HepG2 (cell line): Measurements from ENCODE around the gene STK10. TPM values are rescaled to one million over a fixed set of nuclear protein-coding genes. Genes with fewer than 3 reads are reported as not detected.
"Not testable (repeated sequence)": the region's sequence is repeated elsewhere in the genome, so short reads cannot be mapped to it uniquely, and the experiment has no call there.

ENCODE experiments used
- ATAC-seq: fragments of 200-7000 bp; cut with Tn5 transposase; 3 replicates; pipeline ENCODE4 v1.9.1; 2020; ENCODE audit warnings: mild to moderate bottlenecking, moderate library complexity
- BruUV-seq: library from RNA; stranded (reverse); fragments of 400-500 nt; replicated peaks from 2 replicates; lab custom pipeline; 2021; lab: Mats Ljungman, UMichigan
- CTCF ChIA-PET: fragments of 300-600 bp; formaldehyde crosslinking; extraction: SDS; loops from one replicate; lab custom pipeline; 2021; ENCODE audit warnings: low total read pairs, inconsistent platforms, low intra/inter-chr PET ratio; lab: Yijun Ruan, JAX
- POLR2A ChIA-PET: fragments of 350-600 bp; sonication (Branson Sonifier 250); formaldehyde crosslinking; loops from one replicate; lab custom pipeline; 2020; ENCODE audit warnings: antibody characterized with exemption, inconsistent platforms; lab: Yijun Ruan, JAX
- DNase-seq: peaks from one replicate; pipeline ENCODE4 v3.0.0-alpha.2; 2015; ENCODE audit warnings: low spot score
- FAIRE-seq: peaks from 3 replicates; lab custom pipeline; 2011; peaks lifted over from hg19 to GRCh38; lab: Jason Lieb, UNC
- H2AFZ ChIP-seq: one replicate; pipeline ENCODE4 v1.6.1; 2011; ENCODE audit warnings: low read length, inconsistent platforms
- H3K27ac ChIP-seq: fragments of 300-600 bp; 3 replicates; pipeline ENCODE4 v1.8.0; 2011; ENCODE audit warnings: mixed run types, mild to moderate bottlenecking, mixed read lengths, low read length, inconsistent platforms; ENCODE audit not compliant: insufficient read depth; ENCODE audit errors: extremely low read length
- H3K27me3 ChIP-seq, 2 experiments: fragments of 200-600 bp in 1 of 2; 2 replicates in 1 of 2; 3 replicates in 1 of 2; pipeline versions ENCODE4 v1.6.0 to v1.8.0; 2011; ENCODE audit warnings: low read length in 2 of 2, mild to moderate bottlenecking in 2 of 2, moderate library complexity in 2 of 2, inconsistent platforms in 1 of 2; ENCODE audit not compliant: insufficient read depth in 2 of 2, control insufficient read depth in 1 of 2
- H3K36me3 ChIP-seq, 2 experiments: fragments of 200-600 bp in 1 of 2; replicated peaks in 1 of 2; 2 replicates in 1 of 2; 3 replicates in 1 of 2; pipeline versions ENCODE4 v1.5.1 to v1.8.0; 2011; ENCODE audit warnings: low read length in 2 of 2, inconsistent platforms in 1 of 2; ENCODE audit not compliant: insufficient read depth in 2 of 2, control insufficient read depth in 1 of 2
- H3K4me1 ChIP-seq: 2 replicates; pipeline ENCODE4 v1.5.1; 2012; ENCODE audit warnings: low read length, inconsistent platforms; ENCODE audit not compliant: insufficient read depth
- H3K4me2 ChIP-seq: 2 replicates; pipeline ENCODE4 v1.6.0; 2011; ENCODE audit warnings: low read depth, low read length, inconsistent platforms
- H3K4me3 ChIP-seq, 3 experiments: fragments of 200-600 bp in 1 of 3; sonication (generic), shearing (Covaris generic) in 1 of 3; replicated peaks in 1 of 3; 2 replicates each; pipeline ENCODE4 v1.5.1; 2011 to 2016; ENCODE audit warnings: low read length in 3 of 3, inconsistent platforms in 2 of 3, low read depth in 2 of 3, mild to moderate bottlenecking in 2 of 3, control low read depth in 1 of 3, mixed read lengths in 1 of 3; ENCODE audit not compliant: insufficient read depth in 1 of 3
- H3K79me2 ChIP-seq: one replicate; pipeline ENCODE4 v1.6.1; 2011; ENCODE audit warnings: low read length, inconsistent platforms; ENCODE audit not compliant: insufficient read depth
- H3K9ac ChIP-seq: 2 replicates; pipeline ENCODE4 v1.6.0; 2011; ENCODE audit warnings: mild to moderate bottlenecking, low read depth, low read length, inconsistent platforms; ENCODE audit not compliant: insufficient read depth
- H3K9me3 ChIP-seq: 2 replicates; pipeline ENCODE4 v1.5.1; 2012; ENCODE audit warnings: mild to moderate bottlenecking, low read length
- H4K20me1 ChIP-seq: 2 replicates; pipeline ENCODE4 v1.6.0; 2011; ENCODE audit warnings: inconsistent platforms, mild to moderate bottlenecking, low read length, moderate library complexity; ENCODE audit not compliant: insufficient read depth
- CTCF ChIP-seq: sonication (generic); formaldehyde crosslinking; IDR thresholded peaks from 2 replicates; pipeline ENCODE4 v1.5.0; 2020; ENCODE audit warnings: mild to moderate bottlenecking, missing genetic modification reagents, moderate library complexity
- STAG1 ChIP-seq: sonication (generic); formaldehyde crosslinking; IDR thresholded peaks from 2 replicates; pipeline ENCODE4 v1.4.0; 2020; ENCODE audit warnings: missing genetic modification reagents
- WGBS: methylation state at CpG from one replicate; pipeline ENCODE4 v1.1.6; 2017; ENCODE audit warnings: low lambda C conversion rate; 5-methylcytosine and 5-hydroxymethylcytosine counted together
- in situ Hi-C: cut with HindIII; loops from 2 replicates; pipeline ENCODE4 v1.10.0; 2017; ENCODE audit warnings: low pct_unique_long_range_greater_than_20kb; ENCODE audit not compliant: extremely low pct_ligation_motif_present
- intact Hi-C: fragments of 100-400 bp; cut with micrococcal nuclease; formaldehyde crosslinking; loops from one replicate; pipeline ENCODE4 v1.10.0; 2022; ENCODE audit not compliant: unreplicated experiment
- polyA plus RNA-seq, 8 experiments: library from polyadenylated mRNA; depleted of rRNA in 3 of 8; stranded (reverse) in 7 of 8; unstranded in 1 of 8; fragments of >200 nt; fragmentation: Illumina TruSeq in 4 of 8; extraction: Trizol in 4 of 8; gene quantifications; 2 replicates each; pipeline versions ENCODE4 v1.2.1 to v1.2.3, GENCODE V29; 2011 to 2016; ENCODE audit warnings: low read depth in 4 of 8, missing spikeins in 1 of 8, mixed read lengths in 1 of 8; ENCODE audit not compliant: insufficient read depth in 1 of 8
- total RNA-seq, 5 experiments: library from RNA; depleted of rRNA; stranded (reverse); fragments of >200 nt; fragmentation: Illumina TruSeq; extraction: Trizol; gene quantifications; 2 replicates each; pipeline ENCODE4 v1.2.3, GENCODE V29; 2016; ENCODE audit warnings: low read depth in 1 of 5

The STK10 gene
- total and polyA plus RNA-seq, 2 of the 13 experiments (the other 11 are each of a cell fraction or from before 2014, with no cell fraction given) = 7.0 to 7.2 TPM

GRCh38 chr5:172020110-172020786 is 167.8 kb downstream of the STK10 start:
- not testable (repeated sequence) for FAIRE-seq, BruUV-seq

More at GRCh38 chr5:172020110-172020786, 167.8 kb downstream of the STK10 start:
- TF ChIP-seq STAG1 (peak; percentile 42), CTCF (CRISPR knock-in tag) (peak; percentile 10; the same call in 1 of the 2 replicates)
- WGBS = 57% methylated on average over 10 of the region's 10 CpGs
- H3K9ac ChIP-seq, H3K4me3 ChIP-seq, H3K4me2 ChIP-seq, H3K36me3 ChIP-seq, H3K4me1 ChIP-seq, H3K79me2 ChIP-seq, H3K9me3 ChIP-seq, DNase-seq, H3K27me3 ChIP-seq, H2AFZ ChIP-seq, intact Hi-C loops, in situ Hi-C loops, ATAC-seq, H3K27ac ChIP-seq, H4K20me1 ChIP-seq, CTCF ChIA-PET: not testable (repeated sequence)
- POLR2A ChIA-PET = interaction anchor here (1.2 kb wide), 1 partner anchor 14 kb away, joined by 3 read pairs; the partner anchor contains the start of gene FBXW11
